GM23338 (cell line): ENCODE results near the gene PCDHA9. TPM values are rescaled to one million over a fixed set of nuclear protein-coding genes. Genes with fewer than 3 reads are reported as not detected.
A peak's percentile ranks its signal among the peaks of the same experiment; 100 is the strongest.

Experiments
- ATAC-seq: fragments of 200-7000 bp; cut with Tn5 transposase; 3 replicates; pipeline ENCODE4 v1.9.1; 2020
- DNase-seq: peaks from one replicate; pipeline ENCODE4 v3.0.0-alpha.2; 2015; ENCODE audit warnings: low spot score
- H2AFZ ChIP-seq: fragments of 200-600 bp; sonication (generic); 2 replicates; pipeline ENCODE4 v1.8.0; 2016; ENCODE audit warnings: antibody characterized with exemption, mild to moderate bottlenecking, moderate library complexity
- H3F3A ChIP-seq: fragments of 200-600 bp; sonication (generic); replicated peaks from 2 replicates; pipeline ENCODE4 v1.8.0; 2017; ENCODE audit warnings: antibody characterized with exemption, mixed run types, low read depth
- H3K27ac ChIP-seq: fragments of 200-600 bp; sonication (generic); 2 replicates; pipeline ENCODE4 v1.6.1; 2016; ENCODE audit warnings: low read depth
- H3K27me3 ChIP-seq: fragments of 200-600 bp; sonication (generic); 2 replicates; pipeline ENCODE4 v1.8.0; 2016; ENCODE audit warnings: mild to moderate bottlenecking, mixed run types, moderate library complexity; ENCODE audit not compliant: insufficient read depth
- H3K36me3 ChIP-seq: fragments of 200-600 bp; sonication (generic); 2 replicates; pipeline ENCODE4 v1.8.0; 2016; ENCODE audit warnings: mild to moderate bottlenecking; ENCODE audit not compliant: insufficient read depth
- H3K4me1 ChIP-seq: fragments of 200-600 bp; sonication (generic); 2 replicates; pipeline ENCODE4 v1.8.0; 2016; ENCODE audit warnings: mild to moderate bottlenecking, moderate library complexity; ENCODE audit not compliant: insufficient read depth
- H3K4me2 ChIP-seq: fragments of 200-600 bp; sonication (generic); 2 replicates; pipeline ENCODE4 v1.7.1; 2017; ENCODE audit warnings: mixed run types
- H3K4me3 ChIP-seq: fragments of 200-600 bp; sonication (generic); 2 replicates; pipeline ENCODE4 v1.6.1; 2016; ENCODE audit warnings: mixed run types
- H3K79me2 ChIP-seq: fragments of 200-600 bp; sonication (generic); replicated peaks from 2 replicates; pipeline ENCODE4 v1.8.0; 2017; ENCODE audit warnings: mild to moderate bottlenecking; ENCODE audit not compliant: insufficient read depth
- H3K9me2 ChIP-seq: fragments of 200-600 bp; sonication (generic); 2 replicates; pipeline ENCODE4 v1.8.0; 2017; ENCODE audit not compliant: insufficient read depth
- H4K20me1 ChIP-seq: fragments of 200-600 bp; sonication (generic); replicated peaks from 2 replicates; pipeline ENCODE4 v1.8.0; 2017; ENCODE audit warnings: mild to moderate bottlenecking; ENCODE audit not compliant: insufficient read depth
- H3K27ac Mint-ChIP-seq: 2 replicates; pipeline ENCODE4 v1.8.0; 2020; ENCODE audit warnings: inconsistent platforms, mild to moderate bottlenecking, moderate library complexity, mixed read lengths
- H3K27me3 Mint-ChIP-seq: 3 replicates; pipeline ENCODE4 v1.8.0; 2022; ENCODE audit warnings: low read depth, mild to moderate bottlenecking, moderate library complexity, mixed read lengths, inconsistent platforms; ENCODE audit not compliant: insufficient read depth, poor library complexity
- H3K36me3 Mint-ChIP-seq: 3 replicates; pipeline ENCODE4 v1.8.0; 2021; ENCODE audit warnings: low read depth, mild to moderate bottlenecking, inconsistent platforms, moderate library complexity, mixed read lengths
- H3K4me1 Mint-ChIP-seq: 3 replicates; pipeline ENCODE4 v1.8.0; 2020; ENCODE audit warnings: mild to moderate bottlenecking, inconsistent platforms, mixed read lengths
- H3K4me3 Mint-ChIP-seq: 3 replicates; pipeline ENCODE4 v1.8.0; 2021; ENCODE audit warnings: moderate library complexity, mild to moderate bottlenecking, inconsistent platforms, mixed read lengths
- H3K9me3 Mint-ChIP-seq: 3 replicates; pipeline ENCODE4 v1.8.0; 2020; ENCODE audit warnings: moderate library complexity, mild to moderate bottlenecking, inconsistent platforms, mixed read lengths
- REST ChIP-seq: IDR thresholded peaks from one replicate; pipeline ENCODE4 v1.6.1; 2018; ENCODE audit warnings: antibody characterized with exemption; ENCODE audit not compliant: unreplicated experiment
- STAT1 ChIP-seq: IDR thresholded peaks from one replicate; pipeline ENCODE4 v1.6.1; 2016; ENCODE audit warnings: antibody characterized with exemption; ENCODE audit not compliant: unreplicated experiment
- ZNF331 ChIP-seq: fragments of 250-450 bp; sonication (Bioruptor Pico); IDR thresholded peaks from 2 replicates; pipeline ENCODE4 v1.5.0; 2020; ENCODE audit warnings: low read depth, mild to moderate bottlenecking, moderate library complexity
- polyA plus RNA-seq: library from polyadenylated mRNA; unstranded; fragments of >200 nt; fragmentation: Nextera tagmentation; extraction: Ambion mirVana; gene quantifications from 2 replicates; pipeline ENCODE4 v1.2.1, GENCODE V29; 2016
- total RNA-seq: library from RNA; depleted of rRNA; stranded (reverse); fragments of >200 nt; shearing (Covaris generic); gene quantifications from 2 replicates; pipeline ENCODE4 v1.2.3, GENCODE V29; 2014
- TF ChIP-seq, protein P1 (sequence below), 2 experiments: fragments of 200-600 bp in 1 of 2; sonication (generic) in 1 of 2; conservative IDR thresholded peaks; 2 replicates each; pipeline versions ENCODE4 v1.5.1 to v1.6.1; 2016 to 2017; ENCODE audit warnings: antibody characterized with exemption in 2 of 2, low read depth in 2 of 2, mild to moderate bottlenecking in 2 of 2, moderate library complexity in 1 of 2

Gene PCDHA9
- total and polyA plus RNA-seq, 2 experiments from 2014 or later = 1.6 to 3.3 TPM

GRCh38 chr5:140881889-140882590, 33.9 kb downstream of the PCDHA9 start, which contains the start of gene PCDHA13:
PCDHA13 (plus strand) TSS chr5:140882124; CDS start chr5:140882269, 145 bp downstream.
- Histone ChIP-seq H3K4me3 (peak within 1 kb of the TSS; percentile 51), H4K20me1 (peaks cover 9% of the 10 kb centered on the region; the same call in 1 of the 2 replicates), H3K9me2 (no peaks in the 10 kb centered on the region), H3K27ac (no peak within 1 kb of the TSS), H2AFZ (peak within 1 kb of the TSS; percentile 38; the same call in 1 of the 2 replicates), H3F3A (no peaks in the 10 kb centered on the region; the same call in 1 of the 2 replicates), H3K4me1 (no peaks in the 10 kb centered on the region), H3K27me3 (no peaks in the 10 kb centered on the region), H3K4me2 (peak within 1 kb of the TSS; percentile 72), H3K79me2 (peaks cover 18% of the 10 kb centered on the region), H3K36me3 (no peaks in the 10 kb centered on the region)
- no peaks in the 10 kb centered on the region for H3K27me3 Mint-ChIP-seq
- ATAC-seq = peak; percentile 38
- peak within 1 kb of the TSS; percentile 67 for H3K4me3 Mint-ChIP-seq
- H3K4me1 Mint-ChIP-seq = no peaks in the 10 kb centered on the region
- H3K9me3 Mint-ChIP-seq = no peaks in the 10 kb centered on the region
- H3K36me3 Mint-ChIP-seq = peaks cover 7% of the 10 kb centered on the region; the same call in 2 of the 3 replicates
- DNase-seq = peak; percentile 66
- no peak for TF ChIP-seq STAT1
- TF ChIP-seq, protein P1, sequence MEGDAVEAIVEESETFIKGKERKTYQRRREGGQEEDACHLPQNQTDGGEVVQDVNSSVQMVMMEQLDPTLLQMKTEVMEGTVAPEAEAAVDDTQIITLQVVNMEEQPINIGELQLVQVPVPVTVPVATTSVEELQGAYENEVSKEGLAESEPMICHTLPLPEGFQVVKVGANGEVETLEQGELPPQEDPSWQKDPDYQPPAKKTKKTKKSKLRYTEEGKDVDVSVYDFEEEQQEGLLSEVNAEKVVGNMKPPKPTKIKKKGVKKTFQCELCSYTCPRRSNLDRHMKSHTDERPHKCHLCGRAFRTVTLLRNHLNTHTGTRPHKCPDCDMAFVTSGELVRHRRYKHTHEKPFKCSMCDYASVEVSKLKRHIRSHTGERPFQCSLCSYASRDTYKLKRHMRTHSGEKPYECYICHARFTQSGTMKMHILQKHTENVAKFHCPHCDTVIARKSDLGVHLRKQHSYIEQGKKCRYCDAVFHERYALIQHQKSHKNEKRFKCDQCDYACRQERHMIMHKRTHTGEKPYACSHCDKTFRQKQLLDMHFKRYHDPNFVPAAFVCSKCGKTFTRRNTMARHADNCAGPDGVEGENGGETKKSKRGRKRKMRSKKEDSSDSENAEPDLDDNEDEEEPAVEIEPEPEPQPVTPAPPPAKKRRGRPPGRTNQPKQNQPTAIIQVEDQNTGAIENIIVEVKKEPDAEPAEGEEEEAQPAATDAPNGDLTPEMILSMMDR (conservative IDR thresholded peaks at IDR 0.05; ENCODE audit: low read depth in 2 of 2) = peak; percentile 57 to 67
- peak within 1 kb of the TSS; percentile 45; the same call in 1 of the 2 replicates for H3K27ac Mint-ChIP-seq

DNA sequence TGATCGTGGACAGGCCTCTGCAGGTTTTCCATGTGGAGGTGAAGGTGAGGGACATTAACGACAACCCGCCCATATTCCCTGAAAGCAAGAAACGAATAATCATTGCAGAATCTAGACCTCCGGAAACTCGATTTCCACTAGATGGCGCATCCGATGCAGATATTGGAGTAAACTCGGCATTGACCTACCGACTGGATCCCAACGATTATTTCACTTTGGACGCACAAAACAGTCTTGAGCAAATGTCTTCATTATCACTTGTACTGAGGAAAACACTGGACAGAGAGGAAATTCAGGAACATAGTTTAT, 34.4 kb downstream of the PCDHA9 start:
- Mint-ChIP-seq H3K27ac (no peak overlapping the region), H3K27me3 (no peaks in the 10 kb centered on the region), H3K4me3 (peak overlapping the region; percentile 67), H3K9me3 (no peaks in the 10 kb centered on the region), H3K36me3 (peaks cover 7% of the 10 kb centered on the region; the same call in 2 of the 3 replicates), H3K4me1 (no peaks in the 10 kb centered on the region)
- H4K20me1 ChIP-seq = peaks cover 9% of the 10 kb centered on the region; the same call in 1 of the 2 replicates
- H3K9me2 ChIP-seq = no peaks in the 10 kb centered on the region
- peaks cover 18% of the 10 kb centered on the region for H3K79me2 ChIP-seq
- H3K36me3 ChIP-seq = no peaks in the 10 kb centered on the region
- ATAC-seq = peak; percentile 88
- TF ChIP-seq, protein P1 (conservative IDR thresholded peaks at IDR 0.05; ENCODE audit: low read depth in 2 of 2) = peak; percentile 76 to 87
- TF ChIP-seq STAT1 = no peak
- no peaks in the 10 kb centered on the region for H3K27me3 ChIP-seq
- H3K4me1 ChIP-seq = no peaks in the 10 kb centered on the region
- no peak overlapping the region for H3K27ac ChIP-seq
- no peak overlapping the region; the same call in 1 of the 2 replicates for H2AFZ ChIP-seq
- H3K4me2 ChIP-seq = peak overlapping the region; percentile 72
- H3F3A ChIP-seq = no peaks in the 10 kb centered on the region; the same call in 1 of the 2 replicates
- peak; percentile 90 for DNase-seq
- H3K4me3 ChIP-seq = peak overlapping the region; percentile 51

GRCh38 chr5:140883373-140883772, 35.2 kb downstream of the PCDHA9 start:
- TF ChIP-seq REST = peak; percentile 57
- TF ChIP-seq ZNF331 (CRISPR knock-in tag) = no peak
- Histone ChIP-seq H3K79me2 (peaks cover 11% of the 10 kb centered on the region), H3F3A (no peaks in the 10 kb centered on the region; the same call in 1 of the 2 replicates), H3K9me2 (no peaks in the 10 kb centered on the region), H3K36me3 (no peaks in the 10 kb centered on the region), H3K4me2 (no peak overlapping the region), H3K27me3 (no peaks in the 10 kb centered on the region), H3K27ac (no peak overlapping the region), H2AFZ (no peak overlapping the region), H4K20me1 (peaks cover 11% of the 10 kb centered on the region; the same call in 1 of the 2 replicates), H3K4me3 (no peak overlapping the region), H3K4me1 (no peaks in the 10 kb centered on the region)
- no peak overlapping the region for H3K4me3 Mint-ChIP-seq
- H3K4me1 Mint-ChIP-seq = no peaks in the 10 kb centered on the region
- no peak for DNase-seq
- H3K27ac Mint-ChIP-seq = no peak overlapping the region
- ATAC-seq = no peak
- no peaks in the 10 kb centered on the region for H3K9me3 Mint-ChIP-seq
- H3K36me3 Mint-ChIP-seq = peaks cover 7% of the 10 kb centered on the region; the same call in 2 of the 3 replicates
- no peaks in the 10 kb centered on the region for H3K27me3 Mint-ChIP-seq
